CD4-positive, CD25-positive, alpha-beta regulatory T cell (primary cell): Measurements from ENCODE around the gene SENP8. TPM values are rescaled to one million over a fixed set of nuclear protein-coding genes. Genes with fewer than 3 reads are reported as not detected.

Experiments used
- ATAC-seq, 2 donors: fragments of 150-1000 bp; cut with Tn5 transposase; one replicate each; pipeline ENCODE4 v1.10.0; 2021; ENCODE audit warnings: low read depth in 2 of 2, moderate number of reproducible peaks in 2 of 2, moderate library complexity in 1 of 2
- DNase-seq, 3 donors: peaks; one replicate each; pipeline versions ENCODE4 v3.0.0 to v3.0.0-alpha.2; 2012 to 2022; ENCODE audit warnings: mixed read lengths in 1 of 3
- H3K27ac ChIP-seq: one replicate; pipeline ENCODE4 v1.7.0; 2013; ENCODE audit warnings: mild to moderate bottlenecking, low read length; ENCODE audit not compliant: insufficient read depth, poor library complexity, severe bottlenecking
- H3K27me3 ChIP-seq: one replicate; pipeline ENCODE4 v1.7.0; 2013; ENCODE audit warnings: low read length; ENCODE audit not compliant: control insufficient read depth, insufficient read depth
- H3K36me3 ChIP-seq: one replicate; pipeline ENCODE4 v1.7.0; 2013; ENCODE audit warnings: mild to moderate bottlenecking, low read length, moderate library complexity; ENCODE audit not compliant: control insufficient read depth, insufficient read depth
- H3K4me1 ChIP-seq: 2 replicates; pipeline ENCODE4 v1.7.0; 2013; ENCODE audit warnings: mild to moderate bottlenecking, low read length; ENCODE audit not compliant: insufficient read depth, control insufficient read depth, poor library complexity, severe bottlenecking
- H3K4me3 ChIP-seq: one replicate; pipeline ENCODE4 v1.7.0; 2013; ENCODE audit warnings: low read depth, mild to moderate bottlenecking, low read length, moderate library complexity
- H3K9me3 ChIP-seq, 2 experiments: 1 replicate in 1 of 2; 2 replicates in 1 of 2; pipeline ENCODE4 v1.7.0; 2013; ENCODE audit warnings: low read length in 2 of 2, mild to moderate bottlenecking in 1 of 2, moderate library complexity in 1 of 2; ENCODE audit not compliant: control insufficient read depth in 2 of 2
- H3K27ac Mint-ChIP-seq, 3 donors: one replicate each; pipeline ENCODE4 v1.8.0; 2020 to 2022; ENCODE audit warnings: mild to moderate bottlenecking in 3 of 3, mixed read lengths in 3 of 3, moderate library complexity in 2 of 3
- H3K27me3 Mint-ChIP-seq: one replicate; pipeline ENCODE4 v1.8.0; 2022; ENCODE audit warnings: mild to moderate bottlenecking, mixed read lengths
- H3K36me3 Mint-ChIP-seq: one replicate; pipeline ENCODE4 v1.8.0; 2020; ENCODE audit warnings: mixed read lengths
- H3K4me1 Mint-ChIP-seq, 4 donors: one replicate each; pipeline ENCODE4 v1.8.0; 2020 to 2022; ENCODE audit warnings: mixed read lengths in 4 of 4, mild to moderate bottlenecking in 1 of 4
- H3K4me3 Mint-ChIP-seq, 4 donors: one replicate each; pipeline ENCODE4 v1.8.0; 2020 to 2022; ENCODE audit warnings: mild to moderate bottlenecking in 4 of 4, mixed read lengths in 4 of 4, moderate library complexity in 3 of 4
- H3K9me3 Mint-ChIP-seq, 7 donors: one replicate each; pipeline ENCODE4 v1.8.0; 2020 to 2022; ENCODE audit warnings: mixed read lengths in 7 of 7, mild to moderate bottlenecking in 3 of 7, moderate library complexity in 2 of 7
- polyA plus RNA-seq, 4 donors: library from polyadenylated mRNA; unstranded; fragments of 300-500 nt; fragmentation: Illumina TruSeq; gene quantifications; one replicate each; pipeline ENCODE4 v1.2.3, GENCODE V29; 2021
- total RNA-seq: library from RNA; stranded (reverse); gene quantifications from one replicate; pipeline ENCODE4 v1.2.3, GENCODE V29; 2022

Gene SENP8
- total and polyA plus RNA-seq, 5 donors from 2014 or later: 0.15 to 1.4 (median 1.3) TPM

- Mint-ChIP-seq H3K36me3 (no peaks in the 10 kb centered on the region), H3K9me3 (no peaks in the 10 kb centered on the region), H3K4me3 (no peak overlapping the region), H3K4me1 (peaks cover 0 to 4% (median 0%) of the 10 kb centered on the region in 4 donors), H3K27me3 (no peaks in the 10 kb centered on the region), H3K27ac (no peak overlapping the region)
- Histone ChIP-seq H3K4me3 (no peak overlapping the region), H3K9me3 (no peaks in the 10 kb centered on the region), H3K4me1 (no peaks in the 10 kb centered on the region), H3K27ac (no peak overlapping the region), H3K36me3 (no peaks in the 10 kb centered on the region), H3K27me3 (no peaks in the 10 kb centered on the region)
- ATAC-seq (no peak), DNase-seq (no peak)
Observed at GRCh38 chr15:72133211-72133610, 15.0 kb downstream of the SENP8 start.

- Mint-ChIP-seq H3K4me1 (peaks cover 0 to 4% (median 0%) of the 10 kb centered on the region in 4 donors), H3K27me3 (no peaks in the 10 kb centered on the region), H3K27ac (no peak overlapping the region), H3K9me3 (no peaks in the 10 kb centered on the region), H3K4me3 (no peak overlapping the region), H3K36me3 (no peaks in the 10 kb centered on the region)
- DNase-seq (no peak), ATAC-seq (no peak)
- Histone ChIP-seq H3K27me3 (no peaks in the 10 kb centered on the region), H3K4me1 (no peaks in the 10 kb centered on the region), H3K9me3 (no peaks in the 10 kb centered on the region), H3K36me3 (no peaks in the 10 kb centered on the region), H3K4me3 (no peak overlapping the region), H3K27ac (no peak overlapping the region)
Observed at GRCh38 chr15:72135719-72136118, 17.5 kb downstream of the SENP8 start.

- H3K9me3 Mint-ChIP-seq: no peaks in the 10 kb centered on the region
- no peaks in the 10 kb centered on the region for H3K9me3 ChIP-seq
- no peak overlapping the region for H3K4me3 Mint-ChIP-seq
- no peaks in the 10 kb centered on the region for H3K36me3 ChIP-seq
- no peaks in the 10 kb centered on the region for H3K36me3 Mint-ChIP-seq
- no peak overlapping the region for H3K4me3 ChIP-seq
- H3K4me1 Mint-ChIP-seq: peaks cover 0 to 4% (median under 1%) of the 10 kb centered on the region in 4 donors
- H3K27ac ChIP-seq: no peak overlapping the region
- no peaks in the 10 kb centered on the region for H3K27me3 Mint-ChIP-seq
- DNase-seq (no peak), ATAC-seq (no peak)
- no peak overlapping the region for H3K27ac Mint-ChIP-seq
- H3K27me3 ChIP-seq: no peaks in the 10 kb centered on the region
- H3K4me1 ChIP-seq: no peaks in the 10 kb centered on the region
Observed at GRCh38 chr15:72136170-72137051, 18.2 kb downstream of the SENP8 start.

- H3K27ac ChIP-seq: no peak overlapping the region
- no peaks in the 10 kb centered on the region for H3K4me1 ChIP-seq
- ATAC-seq (no peak), DNase-seq (no peak)
- Mint-ChIP-seq H3K9me3 (no peaks in the 10 kb centered on the region), H3K4me1 (peaks cover 0 to 3% (median 0%) of the 10 kb centered on the region in 4 donors), H3K36me3 (no peaks in the 10 kb centered on the region), H3K27ac (no peak overlapping the region), H3K27me3 (no peaks in the 10 kb centered on the region), H3K4me3 (no peak overlapping the region)
- H3K4me3 ChIP-seq: no peak overlapping the region
- no peaks in the 10 kb centered on the region for H3K9me3 ChIP-seq
- no peaks in the 10 kb centered on the region for H3K27me3 ChIP-seq
- no peaks in the 10 kb centered on the region for H3K36me3 ChIP-seq
Observed at GRCh38 chr15:72139667-72140066, 21.5 kb downstream of the SENP8 start.

GRCh38 chr15:72140088-72140487 lies 21.9 kb downstream of the SENP8 start:
- Histone ChIP-seq H3K4me1 (no peaks in the 10 kb centered on the region), H3K4me3 (no peak overlapping the region), H3K27me3 (no peaks in the 10 kb centered on the region), H3K9me3 (no peaks in the 10 kb centered on the region), H3K27ac (no peak overlapping the region), H3K36me3 (no peaks in the 10 kb centered on the region)
- no peaks in the 10 kb centered on the region for H3K27me3 Mint-ChIP-seq
- DNase-seq (no peak), ATAC-seq (no peak)
- no peaks in the 10 kb centered on the region for H3K36me3 Mint-ChIP-seq
- H3K4me1 Mint-ChIP-seq: peaks cover 0 to 3% (median 0%) of the 10 kb centered on the region in 4 donors
- no peak overlapping the region for H3K4me3 Mint-ChIP-seq
- H3K27ac Mint-ChIP-seq: no peak overlapping the region
- H3K9me3 Mint-ChIP-seq: no peaks in the 10 kb centered on the region

- Mint-ChIP-seq H3K4me1 (peaks cover 0 to 3% (median 0%) of the 10 kb centered on the region in 4 donors), H3K36me3 (no peaks in the 10 kb centered on the region), H3K9me3 (no peaks in the 10 kb centered on the region), H3K27me3 (no peaks in the 10 kb centered on the region), H3K4me3 (no peak overlapping the region), H3K27ac (no peak overlapping the region)
- Histone ChIP-seq H3K36me3 (no peaks in the 10 kb centered on the region), H3K4me3 (no peak overlapping the region), H3K4me1 (no peaks in the 10 kb centered on the region), H3K27me3 (no peaks in the 10 kb centered on the region), H3K27ac (no peak overlapping the region), H3K9me3 (no peaks in the 10 kb centered on the region)
- peak in 1 of 2 donors; percentile 39 for ATAC-seq
- no peak for DNase-seq
Observed at GRCh38 chr15:72141171-72142084, 23.2 kb downstream of the SENP8 start.

- no peak overlapping the region for H3K4me3 Mint-ChIP-seq
Observed at GRCh38 chr15:72146221-72146620, 28.0 kb downstream of the SENP8 start.

More at GRCh38 chr15:72146221-72146620, 28.0 kb downstream of the SENP8 start:
- H3K4me1 Mint-ChIP-seq: peaks cover 0 to 3% (median 0%) of the 10 kb centered on the region in 4 donors
- Histone ChIP-seq H3K27ac (no peak overlapping the region), H3K9me3 (no peaks in the 10 kb centered on the region), H3K4me1 (no peaks in the 10 kb centered on the region), H3K27me3 (no peaks in the 10 kb centered on the region), H3K36me3 (no peaks in the 10 kb centered on the region), H3K4me3 (no peak overlapping the region)
- H3K27me3 Mint-ChIP-seq: no peaks in the 10 kb centered on the region
- no peaks in the 10 kb centered on the region for H3K9me3 Mint-ChIP-seq
- H3K36me3 Mint-ChIP-seq: no peaks in the 10 kb centered on the region
- no peak overlapping the region for H3K27ac Mint-ChIP-seq
- no peak for ATAC-seq
- no peak for DNase-seq
